OCI-LY1 (cell line): ENCODE data around the gene UBALD2.

Source experiments
- EZH2 ChIP-seq: fragments of 200-600 bp; sonication (generic), shearing (Covaris generic); IDR thresholded peaks from 2 replicates; pipeline ENCODE4 v1.8.0; 2017; ENCODE audit warnings: borderline replicate concordance, mixed run types, mild to moderate bottlenecking, antibody characterized with exemption, low read length, moderate library complexity, mixed read lengths
- TF ChIP-seq, protein P1 (sequence below): fragments of 200-600 bp; sonication (generic), shearing (Covaris generic); IDR thresholded peaks from 2 replicates; pipeline ENCODE4 v1.5.1; 2017; ENCODE audit warnings: mild to moderate bottlenecking, antibody characterized with exemption, low read length, moderate library complexity, mixed read lengths

GRCh38 chr17:76235883-76236282 is 29.3 kb upstream of the UBALD2 start:
- TF ChIP-seq, protein P1, sequence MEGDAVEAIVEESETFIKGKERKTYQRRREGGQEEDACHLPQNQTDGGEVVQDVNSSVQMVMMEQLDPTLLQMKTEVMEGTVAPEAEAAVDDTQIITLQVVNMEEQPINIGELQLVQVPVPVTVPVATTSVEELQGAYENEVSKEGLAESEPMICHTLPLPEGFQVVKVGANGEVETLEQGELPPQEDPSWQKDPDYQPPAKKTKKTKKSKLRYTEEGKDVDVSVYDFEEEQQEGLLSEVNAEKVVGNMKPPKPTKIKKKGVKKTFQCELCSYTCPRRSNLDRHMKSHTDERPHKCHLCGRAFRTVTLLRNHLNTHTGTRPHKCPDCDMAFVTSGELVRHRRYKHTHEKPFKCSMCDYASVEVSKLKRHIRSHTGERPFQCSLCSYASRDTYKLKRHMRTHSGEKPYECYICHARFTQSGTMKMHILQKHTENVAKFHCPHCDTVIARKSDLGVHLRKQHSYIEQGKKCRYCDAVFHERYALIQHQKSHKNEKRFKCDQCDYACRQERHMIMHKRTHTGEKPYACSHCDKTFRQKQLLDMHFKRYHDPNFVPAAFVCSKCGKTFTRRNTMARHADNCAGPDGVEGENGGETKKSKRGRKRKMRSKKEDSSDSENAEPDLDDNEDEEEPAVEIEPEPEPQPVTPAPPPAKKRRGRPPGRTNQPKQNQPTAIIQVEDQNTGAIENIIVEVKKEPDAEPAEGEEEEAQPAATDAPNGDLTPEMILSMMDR: no peak
- no peak for TF ChIP-seq EZH2
